PC-9 (cell line): ENCODE data around the gene CADM2. TPM values are rescaled to one million over a fixed set of nuclear protein-coding genes. Genes with fewer than 3 reads are reported as not detected.

Experiments used
- BruUV-seq: library from RNA; stranded (reverse); fragments of 400-500 nt; replicated peaks from 2 replicates; lab custom pipeline; 2021; lab: Mats Ljungman, UMichigan
- CTCF ChIA-PET: fragments of 300-600 bp; sonication (Branson Sonifier 250); formaldehyde crosslinking; loops from one replicate; lab custom pipeline; 2022; ENCODE audit warnings: antibody characterized with exemption; lab: Charles Lee
- POLR2A ChIA-PET: fragments of 300-600 bp; sonication (Branson Sonifier 250); formaldehyde crosslinking; loops from one replicate; lab custom pipeline; 2022; ENCODE audit warnings: antibody characterized with exemption; ENCODE audit not compliant: unreplicated experiment; lab: Charles Lee
- DNase-seq, 2 experiments: peaks; one replicate each; pipeline versions ENCODE4 v3.0.0 to v3.0.0-alpha.2; 2015 to 2022; ENCODE audit warnings: mixed read lengths in 1 of 2
- H2AFZ ChIP-seq: fragments of 200-600 bp; sonication (generic); 2 replicates; pipeline ENCODE4 v1.8.1; 2017; ENCODE audit warnings: antibody characterized with exemption
- H3F3A ChIP-seq: fragments of 200-600 bp; sonication (generic); 2 replicates; pipeline ENCODE4 v1.8.1; 2017; ENCODE audit warnings: antibody characterized with exemption, mild to moderate bottlenecking, low read depth; ENCODE audit not compliant: insufficient read depth
- H3K27ac ChIP-seq: fragments of 200-600 bp; sonication (generic); 2 replicates; pipeline ENCODE4 v1.6.1; 2016; ENCODE audit warnings: mixed run types
- H3K27me3 ChIP-seq: fragments of 200-600 bp; sonication (generic); 2 replicates; pipeline ENCODE4 v1.6.1; 2016; ENCODE audit warnings: low read depth, mixed run types; ENCODE audit not compliant: insufficient read depth
- H3K36me3 ChIP-seq: fragments of 200-600 bp; sonication (generic); 2 replicates; pipeline ENCODE4 v1.6.1; 2016; ENCODE audit warnings: low read depth, mixed run types
- H3K4me1 ChIP-seq: fragments of 200-600 bp; sonication (generic); replicated peaks from 2 replicates; pipeline ENCODE4 v1.6.1; 2016; ENCODE audit warnings: mixed run types; ENCODE audit not compliant: insufficient read depth
- H3K4me2 ChIP-seq: fragments of 200-600 bp; sonication (generic); 2 replicates; pipeline ENCODE4 v1.6.1; 2017; ENCODE audit warnings: mixed run types
- H3K4me3 ChIP-seq: fragments of 200-600 bp; sonication (generic); 2 replicates; pipeline ENCODE4 v1.6.1; 2016; ENCODE audit warnings: mixed run types
- H3K79me2 ChIP-seq: fragments of 200-600 bp; sonication (generic); 2 replicates; pipeline ENCODE4 v1.6.1; 2017; ENCODE audit warnings: low read depth, mixed run types
- H3K9me2 ChIP-seq: fragments of 200-600 bp; sonication (generic); 2 replicates; pipeline ENCODE4 v1.8.1; 2017; ENCODE audit warnings: mild to moderate bottlenecking; ENCODE audit not compliant: insufficient read depth
- H3K9me3 ChIP-seq: fragments of 200-600 bp; sonication (generic); 2 replicates; pipeline ENCODE4 v1.8.1; 2016; ENCODE audit warnings: low read depth; ENCODE audit not compliant: insufficient read depth
- H4K20me1 ChIP-seq: fragments of 200-600 bp; sonication (generic); 2 replicates; pipeline ENCODE4 v1.8.1; 2017; ENCODE audit not compliant: insufficient read depth
- CTCF ChIP-seq: fragments of 200-600 bp; sonication (generic); conservative IDR thresholded peaks from 2 replicates; pipeline ENCODE4 v1.6.1; 2017; ENCODE audit warnings: mixed run types, antibody characterized with exemption, mild to moderate bottlenecking, moderate library complexity
- EZH2 ChIP-seq: fragments of 200-600 bp; sonication (generic); IDR thresholded peaks from 2 replicates; pipeline ENCODE4 v1.8.0; 2017; ENCODE audit warnings: antibody characterized with exemption, low read depth
- intact Hi-C: fragments of 100-400 bp; cut with micrococcal nuclease; formaldehyde crosslinking; loops from one replicate; pipeline ENCODE4 v1.10.0; 2022; ENCODE audit not compliant: unreplicated experiment
- total RNA-seq: library from RNA; stranded (reverse); gene quantifications from 2 replicates; pipeline ENCODE4 v1.2.3, GENCODE V29; 2021

Gene CADM2
- total RNA-seq, 1 experiment from 2014 or later = 0.59 TPM

GRCh38 chr3:84984429-84984828, 25.6 kb downstream of the CADM2 start:
- Histone ChIP-seq H3K79me2 (no peaks in the 10 kb centered on the region), H2AFZ (no peak overlapping the region), H3K9me2 (no peaks in the 10 kb centered on the region), H3K4me3 (no peak overlapping the region), H3K9me3 (no peaks in the 10 kb centered on the region), H3K27me3 (no peaks in the 10 kb centered on the region), H3K27ac (no peak overlapping the region), H3F3A (no peaks in the 10 kb centered on the region), H3K4me2 (no peak overlapping the region), H3K4me1 (no peaks in the 10 kb centered on the region), H4K20me1 (no peaks in the 10 kb centered on the region), H3K36me3 (no peaks in the 10 kb centered on the region)
- TF ChIP-seq EZH2 = no peak
- no peak for TF ChIP-seq CTCF
- intact Hi-C loops = no loop called here
- ChIA-PET CTCF (no interaction called here), POLR2A (no interaction called here)
- no TSS peak for BruUV-seq
- DNase-seq = no peak

- TF ChIP-seq EZH2 = no peak
- no peak for TF ChIP-seq CTCF
- H3K4me3 ChIP-seq = no peak overlapping the region
- H3K4me1 ChIP-seq = no peaks in the 10 kb centered on the region
- ChIA-PET POLR2A (no interaction called here), CTCF (no interaction called here)
- H3K36me3 ChIP-seq = no peaks in the 10 kb centered on the region
- H3F3A ChIP-seq = no peaks in the 10 kb centered on the region
- no peaks in the 10 kb centered on the region for H3K9me2 ChIP-seq
- H3K4me2 ChIP-seq = no peak overlapping the region
- no peak overlapping the region for H2AFZ ChIP-seq
- no peak overlapping the region for H3K27ac ChIP-seq
- H4K20me1 ChIP-seq = no peaks in the 10 kb centered on the region
- H3K9me3 ChIP-seq = no peaks in the 10 kb centered on the region
- H3K27me3 ChIP-seq = no peaks in the 10 kb centered on the region
- BruUV-seq = no TSS peak
- DNase-seq = no peak
- no peaks in the 10 kb centered on the region for H3K79me2 ChIP-seq
- intact Hi-C loops = no loop called here
These were observed 27.0 kb downstream of the CADM2 start for GRCh38 chr3:84985795-84986194.

- no peaks in the 10 kb centered on the region for H4K20me1 ChIP-seq
- no peaks in the 10 kb centered on the region for H3K9me2 ChIP-seq
- H3K27me3 ChIP-seq = no peaks in the 10 kb centered on the region
- no peaks in the 10 kb centered on the region for H3K9me3 ChIP-seq
- no peaks in the 10 kb centered on the region for H3F3A ChIP-seq
- BruUV-seq = no TSS peak
- H3K4me1 ChIP-seq = no peaks in the 10 kb centered on the region
- no peaks in the 10 kb centered on the region for H3K36me3 ChIP-seq
- no peak for DNase-seq
- peak overlapping the region; percentile 27; the same call in 1 of the 2 replicates for H2AFZ ChIP-seq
- ChIA-PET POLR2A (no interaction called here), CTCF (no interaction called here)
- no peaks in the 10 kb centered on the region for H3K79me2 ChIP-seq
- H3K27ac ChIP-seq = no peak overlapping the region
- TF ChIP-seq EZH2 = no peak
- no peak for TF ChIP-seq CTCF
- H3K4me2 ChIP-seq = no peak overlapping the region
- intact Hi-C loops = no loop called here
- no peak overlapping the region for H3K4me3 ChIP-seq
These were observed 29.1 kb downstream of the CADM2 start for GRCh38 chr3:84987706-84988504.
